Uterus (tissue), 2 donors: Measurements from ENCODE around the gene SELPLG.

ENCODE experiments used
- POLR2A ChIP-seq, 2 donors: fragments of 450-650 bp; IDR thresholded peaks; one replicate each; pipeline ENCODE4 v1.6.1; 2016; ENCODE audit warnings: antibody characterized with exemption in 2 of 2, mild to moderate bottlenecking in 1 of 2, moderate library complexity in 1 of 2
- TF ChIP-seq, protein P1 (sequence below), 4 experiments: fragments of 200-600 bp in 2 of 4; fragments of 450-650 bp in 2 of 4; sonication (generic) in 2 of 4; IDR thresholded peaks; one replicate each; pipeline ENCODE4 v1.5.1; 2016 to 2019; ENCODE audit warnings: antibody characterized with exemption in 4 of 4, mild to moderate bottlenecking in 2 of 4, moderate library complexity in 1 of 4

GRCh38 chr12:108666401-108666881, 32.7 kb upstream of the SELPLG start:
- TF ChIP-seq, protein P1, sequence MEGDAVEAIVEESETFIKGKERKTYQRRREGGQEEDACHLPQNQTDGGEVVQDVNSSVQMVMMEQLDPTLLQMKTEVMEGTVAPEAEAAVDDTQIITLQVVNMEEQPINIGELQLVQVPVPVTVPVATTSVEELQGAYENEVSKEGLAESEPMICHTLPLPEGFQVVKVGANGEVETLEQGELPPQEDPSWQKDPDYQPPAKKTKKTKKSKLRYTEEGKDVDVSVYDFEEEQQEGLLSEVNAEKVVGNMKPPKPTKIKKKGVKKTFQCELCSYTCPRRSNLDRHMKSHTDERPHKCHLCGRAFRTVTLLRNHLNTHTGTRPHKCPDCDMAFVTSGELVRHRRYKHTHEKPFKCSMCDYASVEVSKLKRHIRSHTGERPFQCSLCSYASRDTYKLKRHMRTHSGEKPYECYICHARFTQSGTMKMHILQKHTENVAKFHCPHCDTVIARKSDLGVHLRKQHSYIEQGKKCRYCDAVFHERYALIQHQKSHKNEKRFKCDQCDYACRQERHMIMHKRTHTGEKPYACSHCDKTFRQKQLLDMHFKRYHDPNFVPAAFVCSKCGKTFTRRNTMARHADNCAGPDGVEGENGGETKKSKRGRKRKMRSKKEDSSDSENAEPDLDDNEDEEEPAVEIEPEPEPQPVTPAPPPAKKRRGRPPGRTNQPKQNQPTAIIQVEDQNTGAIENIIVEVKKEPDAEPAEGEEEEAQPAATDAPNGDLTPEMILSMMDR (IDR thresholded peaks at IDR 0.05) = no peak
- no peak for TF ChIP-seq POLR2A (IDR thresholded peaks at IDR 0.05)
